ENCODE results near the gene KASH5. TPM values are rescaled to one million over a fixed set of nuclear protein-coding genes. Genes with fewer than 3 reads are reported as not detected.

The KASH5 gene
- total and polyA plus RNA-seq, 2 experiments from 2014 or later: 0.44 TPM; not detected in 1

GRCh38 chr19:49461656-49462055, 73.6 kb downstream of the KASH5 start:
- Histone ChIP-seq H3K27me3 (ENCODE audit: insufficient read depth) (no peaks in the 10 kb centered on the region), H2AFZ (no peak overlapping the region), H3K79me2 (replicated peaks; ENCODE audit: insufficient read depth) (peaks cover under 1% of the 10 kb centered on the region; the same call in 1 of the 2 replicates), H3K36me3 (ENCODE audit: insufficient read depth) (no peaks in the 10 kb centered on the region), H3K4me1 (ENCODE audit: insufficient read depth) (no peaks in the 10 kb centered on the region), H3K4me2 (no peak overlapping the region), H3K27ac (ENCODE audit: low read depth) (no peak overlapping the region), H3F3A (replicated peaks; ENCODE audit: low read depth) (0 out of 2 replicates have a peak, but pooled peaks cover 2% of the 10 kb centered on the region), H3K9me2 (ENCODE audit: insufficient read depth) (no peaks in the 10 kb centered on the region), H3K4me3 (no peak overlapping the region), H4K20me1 (replicated peaks; ENCODE audit: insufficient read depth) (no peaks in the 10 kb centered on the region)
- Mint-ChIP-seq H3K4me1 (no peaks in the 10 kb centered on the region), H3K4me3 (no peak overlapping the region), H3K9me3 (no peaks in the 10 kb centered on the region), H3K36me3 (ENCODE audit: low read depth) (peaks cover 34% of the 10 kb centered on the region), H3K27me3 (ENCODE audit: insufficient read depth, low read depth, poor library complexity) (peaks cover 11% of the 10 kb centered on the region), H3K27ac (no peak overlapping the region)
- ATAC-seq (no peak), DNase-seq (ENCODE audit: low spot score) (peak; percentile 35)
- TF ChIP-seq JUNB (IDR thresholded peaks at IDR 0.05; ENCODE audit: unreplicated experiment) (no peak), NANOG (IDR thresholded peaks at IDR 0.05; ENCODE audit: borderline replicate concordance) (no peak)

GRCh38 chr19:49462492-49462891, 74.4 kb downstream of the KASH5 start:
- H3K4me2 ChIP-seq: no peak overlapping the region
- no peaks in the 10 kb centered on the region; the same call in 1 of the 2 replicates for H4K20me1 ChIP-seq (replicated peaks; ENCODE audit: insufficient read depth)
- Mint-ChIP-seq H3K27me3 (ENCODE audit: insufficient read depth, low read depth, poor library complexity) (peaks cover 11% of the 10 kb centered on the region), H3K9me3 (no peaks in the 10 kb centered on the region), H3K4me3 (no peak overlapping the region), H3K36me3 (ENCODE audit: low read depth) (peaks cover 32% of the 10 kb centered on the region), H3K4me1 (no peaks in the 10 kb centered on the region), H3K27ac (no peak overlapping the region)
- no peak for ATAC-seq
- no peak for TF ChIP-seq EZH2 (IDR thresholded peaks at IDR 0.05; ENCODE audit: low read depth, unreplicated experiment)
- TF ChIP-seq ZNF114 (CRISPR knock-in tag; IDR thresholded peaks at IDR 0.05): no peak
- no peaks in the 10 kb centered on the region for H3K27me3 ChIP-seq (ENCODE audit: insufficient read depth)
- 0 out of 2 replicates have a peak, but pooled peaks cover 2% of the 10 kb centered on the region for H3F3A ChIP-seq (replicated peaks; ENCODE audit: low read depth)
- no peaks in the 10 kb centered on the region for H3K79me2 ChIP-seq (replicated peaks; ENCODE audit: insufficient read depth)
- H2AFZ ChIP-seq: no peak overlapping the region
- no peak overlapping the region for H3K27ac ChIP-seq (ENCODE audit: low read depth)
- DNase-seq (ENCODE audit: low spot score): no peak
- H3K4me3 ChIP-seq: no peak overlapping the region
- H3K36me3 ChIP-seq (ENCODE audit: insufficient read depth): no peaks in the 10 kb centered on the region
- H3K9me2 ChIP-seq (ENCODE audit: insufficient read depth): no peaks in the 10 kb centered on the region
- H3K4me1 ChIP-seq (ENCODE audit: insufficient read depth): no peaks in the 10 kb centered on the region; the same call in 1 of the 2 replicates

- ATAC-seq (no peak), DNase-seq (ENCODE audit: low spot score) (no peak)
- Histone ChIP-seq H3K9me2 (ENCODE audit: insufficient read depth) (no peaks in the 10 kb centered on the region), H3K36me3 (ENCODE audit: insufficient read depth) (no peaks in the 10 kb centered on the region), H3K27me3 (ENCODE audit: insufficient read depth) (no peaks in the 10 kb centered on the region), H3K79me2 (replicated peaks; ENCODE audit: insufficient read depth) (no peaks in the 10 kb centered on the region), H4K20me1 (replicated peaks; ENCODE audit: insufficient read depth) (no peaks in the 10 kb centered on the region; the same call in 1 of the 2 replicates), H3K4me1 (ENCODE audit: insufficient read depth) (peaks cover 9% of the 10 kb centered on the region; the same call in 1 of the 2 replicates), H3K27ac (ENCODE audit: low read depth) (no peak overlapping the region), H2AFZ (no peak overlapping the region), H3K4me3 (no peak overlapping the region), H3K4me2 (no peak overlapping the region), H3F3A (replicated peaks; ENCODE audit: low read depth) (0 out of 2 replicates have a peak, but pooled peaks cover 2% of the 10 kb centered on the region)
- Mint-ChIP-seq H3K4me1 (peaks cover 5% of the 10 kb centered on the region), H3K9me3 (no peaks in the 10 kb centered on the region), H3K27me3 (ENCODE audit: insufficient read depth, low read depth, poor library complexity) (peaks cover 16% of the 10 kb centered on the region), H3K36me3 (ENCODE audit: low read depth) (peaks cover 33% of the 10 kb centered on the region), H3K4me3 (no peak overlapping the region), H3K27ac (no peak overlapping the region)
- TF ChIP-seq ZNF331 (CRISPR knock-in tag; IDR thresholded peaks at IDR 0.05; ENCODE audit: low read depth): no peak
- no peak for TF ChIP-seq EZH2phosphoT487 (IDR thresholded peaks at IDR 0.05; ENCODE audit: unreplicated experiment)
- TF ChIP-seq ZNF462 (CRISPR knock-in tag; IDR thresholded peaks at IDR 0.05): no peak
- no peak for TF ChIP-seq CTCF (conservative IDR thresholded peaks at IDR 0.05; ENCODE audit: low read depth in 2 of 2)
- no peak for TF ChIP-seq ZNF114 (CRISPR knock-in tag; IDR thresholded peaks at IDR 0.05)
These were observed 76.1 kb downstream of the KASH5 start for GRCh38 chr19:49463960-49464740.

Data from GM23338 (cell line).